H9 (cell line): ENCODE results near the gene TRIM26. TPM values are rescaled to one million over a fixed set of nuclear protein-coding genes. Genes with fewer than 3 reads are reported as not detected.

ENCODE experiments used
- DNase-seq: peaks from one replicate; pipeline ENCODE4 v3.0.0-alpha.2; 2017
- H2AFZ ChIP-seq: one replicate; pipeline ENCODE4 v1.6.1; 2013; ENCODE audit warnings: mild to moderate bottlenecking, low read length, control low read depth, moderate library complexity
- H2AK5ac ChIP-seq: 2 replicates; pipeline ENCODE4 v1.6.1; 2013; ENCODE audit warnings: low read length, control low read depth, mixed read lengths; ENCODE audit not compliant: insufficient read length
- H2BK120ac ChIP-seq: one replicate; pipeline ENCODE4 v1.6.1; 2013; ENCODE audit warnings: low read depth, mild to moderate bottlenecking, low read length, control low read depth, inconsistent platforms; ENCODE audit not compliant: poor library complexity, severe bottlenecking
- H2BK12ac ChIP-seq: 2 replicates; pipeline ENCODE4 v1.6.1; 2013; ENCODE audit warnings: low read length, control low read depth, mixed read lengths, low read depth; ENCODE audit not compliant: insufficient read length
- H2BK15ac ChIP-seq: 2 replicates; pipeline ENCODE4 v1.6.1; 2013; ENCODE audit warnings: low read depth, low read length, control low read depth
- H2BK20ac ChIP-seq: one replicate; pipeline ENCODE4 v1.6.1; 2013; ENCODE audit warnings: low read depth, mild to moderate bottlenecking, low read length, control low read depth, inconsistent platforms; ENCODE audit not compliant: poor library complexity, severe bottlenecking
- H2BK5ac ChIP-seq: 2 replicates; pipeline ENCODE4 v1.6.1; 2013; ENCODE audit warnings: low read length, control low read depth, mixed read lengths; ENCODE audit not compliant: insufficient read length
- H3K14ac ChIP-seq: 2 replicates; pipeline ENCODE4 v1.6.1; 2013; ENCODE audit warnings: low read length, control low read depth; ENCODE audit not compliant: insufficient read depth
- H3K18ac ChIP-seq: 2 replicates; pipeline ENCODE4 v1.6.1; 2013; ENCODE audit warnings: low read depth, mild to moderate bottlenecking, mixed read lengths, low read length, control low read depth; ENCODE audit not compliant: insufficient read length
- H3K23ac ChIP-seq: 2 replicates; pipeline ENCODE4 v1.6.1; 2013; ENCODE audit warnings: low read length, control low read depth, mixed read lengths, low read depth; ENCODE audit not compliant: insufficient read length
- H3K23me2 ChIP-seq: 2 replicates; pipeline ENCODE4 v1.6.1; 2013; ENCODE audit warnings: low read depth, mild to moderate bottlenecking, mixed read lengths, low read length, control low read depth; ENCODE audit not compliant: insufficient read length, poor library complexity, severe bottlenecking
- H3K27ac ChIP-seq: 2 replicates; pipeline ENCODE4 v1.5.1; 2013; ENCODE audit warnings: low read length, control low read depth, mixed read lengths, low read depth; ENCODE audit not compliant: insufficient read length
- H3K27me3 ChIP-seq: 2 replicates; pipeline ENCODE4 v1.6.1; 2013; ENCODE audit warnings: low read length, control low read depth, inconsistent platforms; ENCODE audit not compliant: insufficient read depth
- H3K4ac ChIP-seq: 2 replicates; pipeline ENCODE4 v1.6.1; 2013; ENCODE audit warnings: low read depth, mild to moderate bottlenecking, control low read depth, inconsistent platforms, low read length, moderate library complexity
- H3K4me1 ChIP-seq: 2 replicates; pipeline ENCODE4 v1.6.1; 2013; ENCODE audit warnings: low read length, control low read depth, inconsistent platforms; ENCODE audit not compliant: insufficient read depth
- H3K4me2 ChIP-seq: 2 replicates; pipeline ENCODE4 v1.6.1; 2013; ENCODE audit warnings: low read length, control low read depth, mixed read lengths; ENCODE audit not compliant: insufficient read length, insufficient read depth
- H3K56ac ChIP-seq: 2 replicates; pipeline ENCODE4 v1.6.1; 2013; ENCODE audit warnings: low read depth, mild to moderate bottlenecking, mixed read lengths, low read length, control low read depth; ENCODE audit not compliant: insufficient read length
- H3K79me1 ChIP-seq: 2 replicates; pipeline ENCODE4 v1.6.1; 2013; ENCODE audit warnings: low read depth, mild to moderate bottlenecking, moderate library complexity, low read length, control low read depth, inconsistent platforms; ENCODE audit not compliant: insufficient read depth, poor library complexity, severe bottlenecking
- H3K79me2 ChIP-seq: 2 replicates; pipeline ENCODE4 v1.6.1; 2013; ENCODE audit warnings: low read length, control low read depth, inconsistent platforms; ENCODE audit not compliant: insufficient read depth
- H3K9ac ChIP-seq: 2 replicates; pipeline ENCODE4 v1.6.1; 2013; ENCODE audit warnings: low read length, control low read depth, mixed read lengths; ENCODE audit not compliant: insufficient read length; ENCODE audit errors: extremely low read depth
- H3K9me3 ChIP-seq: one replicate; pipeline ENCODE4 v1.6.1; 2013; ENCODE audit warnings: low read depth, low read length, inconsistent platforms; ENCODE audit not compliant: control insufficient read depth
- H3T11ph ChIP-seq: one replicate; pipeline ENCODE4 v1.6.1; 2013; ENCODE audit warnings: mild to moderate bottlenecking, low read length, control low read depth, inconsistent platforms
- H4K20me1 ChIP-seq: one replicate; pipeline ENCODE4 v1.6.1; 2013; ENCODE audit not compliant: control insufficient read depth, insufficient read length, insufficient read depth
- H4K5ac ChIP-seq: 2 replicates; pipeline ENCODE4 v1.6.1; 2013; ENCODE audit warnings: low read depth, mild to moderate bottlenecking, mixed read lengths, low read length, control low read depth; ENCODE audit not compliant: insufficient read length
- H4K8ac ChIP-seq: replicated peaks from 2 replicates; pipeline ENCODE4 v1.6.1; 2013; ENCODE audit warnings: low read length, control low read depth, mixed read lengths, low read depth; ENCODE audit not compliant: insufficient read length
- H4K91ac ChIP-seq: 2 replicates; pipeline ENCODE4 v1.6.1; 2013; ENCODE audit warnings: low read depth, mild to moderate bottlenecking, moderate library complexity, mixed read lengths, low read length, control low read depth; ENCODE audit not compliant: insufficient read length
- H3K27ac Mint-ChIP-seq, 3 experiments: 2 replicates in 2 of 3; 3 replicates in 1 of 3; pipeline ENCODE4 v1.8.0; 2020 to 2021; ENCODE audit warnings: mixed read lengths in 3 of 3, mild to moderate bottlenecking in 1 of 3, moderate library complexity in 1 of 3
- H3K27me3 Mint-ChIP-seq: 2 replicates; pipeline ENCODE4 v1.8.0; 2021; ENCODE audit warnings: low read depth, mild to moderate bottlenecking, moderate library complexity, mixed read lengths
- H3K36me3 Mint-ChIP-seq, 3 experiments: 2 replicates in 2 of 3; 3 replicates in 1 of 3; pipeline ENCODE4 v1.8.0; 2020 to 2021; ENCODE audit warnings: low read depth in 3 of 3, mixed read lengths in 3 of 3; ENCODE audit not compliant: insufficient read depth in 1 of 3
- H3K4me1 Mint-ChIP-seq, 2 experiments: 2 replicates each; pipeline ENCODE4 v1.8.0; 2020; ENCODE audit warnings: mixed read lengths in 2 of 2
- H3K4me3 Mint-ChIP-seq, 2 experiments: 2 replicates in 1 of 2; 3 replicates in 1 of 2; pipeline ENCODE4 v1.8.0; 2020 to 2021; ENCODE audit warnings: mild to moderate bottlenecking in 2 of 2, mixed read lengths in 2 of 2, moderate library complexity in 1 of 2
- H3K9me3 Mint-ChIP-seq, 2 experiments: 2 replicates in 1 of 2; 3 replicates in 1 of 2; pipeline ENCODE4 v1.8.0; 2020; ENCODE audit warnings: mild to moderate bottlenecking in 2 of 2, mixed read lengths in 2 of 2, moderate library complexity in 1 of 2
- WGBS: extraction: QIAGEN DNeasy Blood & Tissue Kit; methylation state at CpG from one replicate; pipeline ENCODE4 v1.1.7; 2013; ENCODE audit warnings: missing lambda C conversion rate, low lambda C conversion rate, mixed read lengths; ENCODE audit not compliant: insufficient read length; ENCODE audit errors: extremely low coverage; 5-methylcytosine and 5-hydroxymethylcytosine counted together
- total RNA-seq: library from RNA; stranded (reverse); gene quantifications from 2 replicates; pipeline ENCODE4 v1.2.1, GENCODE V29; 2021
- TF ChIP-seq, protein P1 (sequence below): fragments of 200-600 bp; sonication (generic); conservative IDR thresholded peaks from 3 replicates; pipeline ENCODE4 v1.8.0; 2021; ENCODE audit warnings: antibody characterized with exemption, mild to moderate bottlenecking

TRIM26 gene
- total RNA-seq, 1 experiment from 2014 or later = 35.8 TPM

DNA sequence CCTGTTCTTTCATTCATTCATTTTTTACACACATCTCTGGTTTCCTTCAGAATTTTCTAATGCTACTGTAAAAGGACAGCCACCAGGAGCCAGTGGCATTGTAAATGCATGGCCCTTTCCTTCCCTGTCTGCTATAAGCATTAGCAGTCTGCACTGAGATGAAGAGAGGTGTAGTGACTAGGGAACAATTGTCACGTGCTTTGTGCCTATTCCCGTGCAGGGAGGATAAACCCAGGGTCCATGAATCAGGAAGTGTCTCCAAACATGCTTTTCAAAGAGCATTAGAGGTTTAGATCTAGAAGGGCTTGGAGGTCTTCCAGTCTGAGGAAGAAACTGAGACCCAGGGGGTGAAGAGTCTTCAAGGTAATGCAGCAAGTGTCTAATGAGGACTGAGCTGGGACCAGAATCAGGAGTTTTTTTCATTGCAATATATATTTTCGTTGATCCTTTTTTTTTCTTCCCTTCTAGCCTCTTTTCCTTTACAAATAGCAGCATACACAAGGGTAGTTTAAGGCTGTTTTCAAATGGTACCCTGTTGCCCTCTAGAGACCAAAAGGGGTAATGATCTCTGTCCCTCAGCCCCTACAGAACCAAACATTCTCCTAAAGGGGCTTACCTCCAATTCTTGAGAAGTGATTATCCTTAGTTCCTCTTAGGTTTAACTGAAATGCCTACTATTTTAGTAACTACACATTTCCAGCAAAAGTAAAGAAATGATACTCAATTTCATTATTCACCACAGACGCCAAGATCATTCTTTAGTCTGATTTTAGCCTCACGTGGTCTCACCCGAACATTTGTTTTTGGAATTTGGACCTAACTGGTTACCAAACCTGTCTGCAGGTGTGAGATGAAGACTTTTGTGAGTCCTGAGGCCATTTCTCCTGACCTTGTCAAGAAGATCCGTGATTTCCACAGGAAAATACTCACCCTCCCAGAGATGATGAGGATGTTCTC is 43.3 kb downstream of the TRIM26 start:
- Histone ChIP-seq H3K4me2 (no peak overlapping the region), H3K56ac (no peak overlapping the region), H3K14ac (no peak overlapping the region), H3K23me2 (peaks cover 9% of the 10 kb centered on the region), H2AFZ (peak overlapping the region; percentile 83), H3K79me1 (no peaks in the 10 kb centered on the region), H3T11ph (no peak overlapping the region), H3K23ac (no peak overlapping the region), H3K79me2 (no peaks in the 10 kb centered on the region), H3K27me3 (peaks cover 6% of the 10 kb centered on the region; the same call in 1 of the 2 replicates), H3K27ac (no peak overlapping the region), H2AK5ac (no peak overlapping the region), H2BK15ac (no peak overlapping the region), H3K9me3 (no peaks in the 10 kb centered on the region), H3K4me1 (no peaks in the 10 kb centered on the region), H4K20me1 (no peaks in the 10 kb centered on the region), H2BK5ac (no peak overlapping the region), H3K4ac (no peak overlapping the region), H4K8ac (no peak overlapping the region), H3K9ac (no peak overlapping the region), H3K18ac (no peak overlapping the region), H4K5ac (no peak overlapping the region), H4K91ac (no peak overlapping the region), H2BK12ac (no peak overlapping the region), H2BK120ac (no peak overlapping the region), H2BK20ac (no peak overlapping the region)
- DNase-seq = no peak
- peaks cover 77% of the 10 kb centered on the region for H3K27me3 Mint-ChIP-seq
- H3K27ac Mint-ChIP-seq = no peak overlapping the region
- no CpG with 5 or more reads among the region's 7 CpGs for WGBS
- H3K9me3 Mint-ChIP-seq = peaks cover 0 to 3% of the 10 kb centered on the region in 2 experiments; a peak in 1 of 5 replicates
- peaks cover 8% of the 10 kb centered on the region in 2 experiments for H3K4me1 Mint-ChIP-seq
- H3K4me3 Mint-ChIP-seq = no peak overlapping the region
- no peaks in the 10 kb centered on the region for H3K36me3 Mint-ChIP-seq
- TF ChIP-seq, protein P1, sequence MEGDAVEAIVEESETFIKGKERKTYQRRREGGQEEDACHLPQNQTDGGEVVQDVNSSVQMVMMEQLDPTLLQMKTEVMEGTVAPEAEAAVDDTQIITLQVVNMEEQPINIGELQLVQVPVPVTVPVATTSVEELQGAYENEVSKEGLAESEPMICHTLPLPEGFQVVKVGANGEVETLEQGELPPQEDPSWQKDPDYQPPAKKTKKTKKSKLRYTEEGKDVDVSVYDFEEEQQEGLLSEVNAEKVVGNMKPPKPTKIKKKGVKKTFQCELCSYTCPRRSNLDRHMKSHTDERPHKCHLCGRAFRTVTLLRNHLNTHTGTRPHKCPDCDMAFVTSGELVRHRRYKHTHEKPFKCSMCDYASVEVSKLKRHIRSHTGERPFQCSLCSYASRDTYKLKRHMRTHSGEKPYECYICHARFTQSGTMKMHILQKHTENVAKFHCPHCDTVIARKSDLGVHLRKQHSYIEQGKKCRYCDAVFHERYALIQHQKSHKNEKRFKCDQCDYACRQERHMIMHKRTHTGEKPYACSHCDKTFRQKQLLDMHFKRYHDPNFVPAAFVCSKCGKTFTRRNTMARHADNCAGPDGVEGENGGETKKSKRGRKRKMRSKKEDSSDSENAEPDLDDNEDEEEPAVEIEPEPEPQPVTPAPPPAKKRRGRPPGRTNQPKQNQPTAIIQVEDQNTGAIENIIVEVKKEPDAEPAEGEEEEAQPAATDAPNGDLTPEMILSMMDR = peak; percentile 80
